ENCODE results near the gene NHS.

Gene NHS

DNA sequence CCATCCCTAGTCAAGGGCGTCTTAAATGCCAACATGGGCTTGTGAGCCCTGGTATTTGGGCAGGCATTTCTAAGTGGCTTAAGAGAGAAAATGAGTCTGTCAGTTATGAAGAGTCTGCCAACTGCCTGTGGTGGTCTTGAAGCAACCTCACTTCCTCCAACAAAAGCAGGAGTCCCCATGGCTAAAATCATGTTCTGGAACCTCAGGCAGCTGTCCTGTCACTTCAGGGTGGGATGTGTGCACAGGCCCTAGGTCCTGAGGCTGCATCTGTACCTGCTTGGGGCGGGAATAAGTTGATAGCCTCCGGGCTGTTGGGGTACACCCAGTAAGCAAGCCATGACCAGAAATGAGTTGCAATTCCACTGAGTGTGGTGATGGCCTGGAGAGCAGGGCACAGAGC is 247.3 kb downstream of the NHS start:
- Histone ChIP-seq H3K36me3 (ENCODE audit: insufficient read depth) (no peaks in the 10 kb centered on the region), H3K79me2 (ENCODE audit: insufficient read depth, low read depth) (no peaks in the 10 kb centered on the region), H3K4me3 (IDR thresholded peaks at IDR 0.05; ENCODE audit: insufficient read depth, low read depth, low read length) (no peak overlapping the region), H4K20me1 (ENCODE audit: insufficient read depth) (no peaks in the 10 kb centered on the region), H3K27me3 (ENCODE audit: insufficient read depth, low read depth) (no peaks in the 10 kb centered on the region), H3K9ac (no peak overlapping the region), H2AFZ (ENCODE audit: low read depth) (no peak overlapping the region), H3K27ac (no peak overlapping the region), H3K4me2 (no peak overlapping the region), H3K4me1 (ENCODE audit: low read depth, poor library complexity, severe bottlenecking) (peaks cover 19% of the 10 kb centered on the region)
- TF ChIP-seq, protein P1, sequence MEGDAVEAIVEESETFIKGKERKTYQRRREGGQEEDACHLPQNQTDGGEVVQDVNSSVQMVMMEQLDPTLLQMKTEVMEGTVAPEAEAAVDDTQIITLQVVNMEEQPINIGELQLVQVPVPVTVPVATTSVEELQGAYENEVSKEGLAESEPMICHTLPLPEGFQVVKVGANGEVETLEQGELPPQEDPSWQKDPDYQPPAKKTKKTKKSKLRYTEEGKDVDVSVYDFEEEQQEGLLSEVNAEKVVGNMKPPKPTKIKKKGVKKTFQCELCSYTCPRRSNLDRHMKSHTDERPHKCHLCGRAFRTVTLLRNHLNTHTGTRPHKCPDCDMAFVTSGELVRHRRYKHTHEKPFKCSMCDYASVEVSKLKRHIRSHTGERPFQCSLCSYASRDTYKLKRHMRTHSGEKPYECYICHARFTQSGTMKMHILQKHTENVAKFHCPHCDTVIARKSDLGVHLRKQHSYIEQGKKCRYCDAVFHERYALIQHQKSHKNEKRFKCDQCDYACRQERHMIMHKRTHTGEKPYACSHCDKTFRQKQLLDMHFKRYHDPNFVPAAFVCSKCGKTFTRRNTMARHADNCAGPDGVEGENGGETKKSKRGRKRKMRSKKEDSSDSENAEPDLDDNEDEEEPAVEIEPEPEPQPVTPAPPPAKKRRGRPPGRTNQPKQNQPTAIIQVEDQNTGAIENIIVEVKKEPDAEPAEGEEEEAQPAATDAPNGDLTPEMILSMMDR (conservative IDR thresholded peaks at IDR 0.05; ENCODE audit: low read depth, low read length) = no peak

DNA sequence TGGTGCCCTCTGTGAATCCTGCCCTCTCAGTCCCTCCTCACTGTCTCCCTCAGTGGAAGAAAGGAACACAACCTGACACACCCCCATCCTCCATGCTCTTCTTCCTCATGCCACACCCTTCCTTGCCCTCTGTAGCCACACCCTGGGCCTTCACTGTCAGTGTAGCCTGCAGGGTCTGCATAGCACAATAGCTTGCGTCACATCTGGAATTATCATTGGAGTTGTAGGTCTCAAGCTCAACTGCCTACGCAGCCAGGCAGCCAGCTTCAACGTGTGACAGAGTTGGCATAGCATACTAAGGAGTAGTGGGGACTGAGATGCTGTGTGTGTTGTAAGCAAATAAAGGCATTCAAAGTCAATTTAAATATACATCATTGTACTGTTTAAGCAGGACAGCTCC is 248.8 kb downstream of the NHS start:
- Histone ChIP-seq H2AFZ (ENCODE audit: low read depth) (no peak overlapping the region), H3K36me3 (ENCODE audit: insufficient read depth) (no peaks in the 10 kb centered on the region), H4K20me1 (ENCODE audit: insufficient read depth) (no peaks in the 10 kb centered on the region), H3K4me1 (ENCODE audit: low read depth, poor library complexity, severe bottlenecking) (peaks cover 19% of the 10 kb centered on the region), H3K27me3 (ENCODE audit: insufficient read depth, low read depth) (no peaks in the 10 kb centered on the region), H3K27ac (no peak overlapping the region), H3K9ac (no peak overlapping the region), H3K4me2 (no peak overlapping the region), H3K4me3 (IDR thresholded peaks at IDR 0.05; ENCODE audit: insufficient read depth, low read depth, low read length) (no peak overlapping the region), H3K79me2 (ENCODE audit: insufficient read depth, low read depth) (no peaks in the 10 kb centered on the region)
- TF ChIP-seq, protein P1 (conservative IDR thresholded peaks at IDR 0.05; ENCODE audit: low read depth, low read length) = no peak

DNA sequence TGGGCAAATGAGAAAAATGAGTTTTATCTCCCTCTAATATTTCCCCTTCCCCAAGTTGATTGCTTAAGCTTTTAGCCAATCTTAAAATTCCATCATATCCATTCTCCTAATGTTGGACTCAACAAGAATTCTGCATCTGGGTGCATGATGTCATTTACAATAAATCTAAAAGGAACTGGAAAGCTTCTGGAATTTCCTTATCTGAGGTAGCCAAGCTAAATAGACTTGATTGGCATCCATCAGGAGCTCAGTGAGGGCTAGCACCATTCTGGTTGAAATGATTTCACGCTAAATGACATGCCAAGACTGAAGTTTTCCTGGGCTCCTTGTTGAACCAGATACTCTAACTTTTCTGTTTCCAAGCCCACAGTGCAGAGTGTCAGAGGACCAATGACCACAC is 252.0 kb downstream of the NHS start:
- Histone ChIP-seq H3K27me3 (ENCODE audit: insufficient read depth, low read depth) (no peaks in the 10 kb centered on the region), H3K36me3 (ENCODE audit: insufficient read depth) (no peaks in the 10 kb centered on the region), H3K79me2 (ENCODE audit: insufficient read depth, low read depth) (no peaks in the 10 kb centered on the region), H3K27ac (no peak overlapping the region), H3K4me2 (no peak overlapping the region), H4K20me1 (ENCODE audit: insufficient read depth) (no peaks in the 10 kb centered on the region), H3K9ac (no peak overlapping the region), H2AFZ (ENCODE audit: low read depth) (no peak overlapping the region), H3K4me3 (IDR thresholded peaks at IDR 0.05; ENCODE audit: insufficient read depth, low read depth, low read length) (no peak overlapping the region), H3K4me1 (ENCODE audit: low read depth, poor library complexity, severe bottlenecking) (peaks cover 4% of the 10 kb centered on the region)
- TF ChIP-seq, protein P1 (conservative IDR thresholded peaks at IDR 0.05; ENCODE audit: low read depth, low read length) = no peak

DNA sequence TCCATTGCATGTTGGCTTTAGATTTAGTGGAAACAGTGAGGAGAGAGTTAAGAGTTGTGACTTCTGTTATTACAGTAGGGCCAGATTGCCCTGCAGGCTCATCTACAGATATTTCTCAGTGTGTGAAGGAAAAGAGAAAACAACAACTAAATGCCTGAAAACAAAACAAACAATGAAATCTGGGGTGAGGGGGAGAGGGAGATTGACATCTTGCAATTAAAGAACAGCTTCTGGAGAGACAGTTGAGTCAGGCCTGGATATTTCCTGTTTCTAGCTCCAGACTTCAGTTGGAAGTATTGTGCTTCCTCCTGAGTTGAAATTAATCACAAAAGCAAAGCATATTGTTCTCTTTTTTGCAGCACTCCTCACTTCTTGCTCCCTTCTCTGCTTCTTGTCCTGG is 254.0 kb downstream of the NHS start:
- Histone ChIP-seq H3K4me3 (IDR thresholded peaks at IDR 0.05; ENCODE audit: insufficient read depth, low read depth, low read length) (no peak overlapping the region), H4K20me1 (ENCODE audit: insufficient read depth) (no peaks in the 10 kb centered on the region), H3K27ac (no peak overlapping the region), H3K36me3 (ENCODE audit: insufficient read depth) (no peaks in the 10 kb centered on the region), H3K27me3 (ENCODE audit: insufficient read depth, low read depth) (no peaks in the 10 kb centered on the region), H3K9ac (no peak overlapping the region), H2AFZ (ENCODE audit: low read depth) (no peak overlapping the region), H3K4me2 (no peak overlapping the region), H3K79me2 (ENCODE audit: insufficient read depth, low read depth) (no peaks in the 10 kb centered on the region), H3K4me1 (ENCODE audit: low read depth, poor library complexity, severe bottlenecking) (no peaks in the 10 kb centered on the region)
- TF ChIP-seq, protein P1 (conservative IDR thresholded peaks at IDR 0.05; ENCODE audit: low read depth, low read length) = no peak
